IMR-90 (cell line): Measurements from ENCODE around the gene EPB41L2. TPM values are rescaled to one million over a fixed set of nuclear protein-coding genes. Genes with fewer than 3 reads are reported as not detected.

Source experiments
- ATAC-seq: fragments of 200-7000 bp; cut with Tn5 transposase; 2 replicates; pipeline ENCODE4 v1.9.1; 2020; ENCODE audit warnings: low read depth, mild to moderate bottlenecking, moderate library complexity
- BruUV-seq: library from RNA; stranded (reverse); fragments of 400-500 nt; replicated peaks from 2 replicates; lab custom pipeline; 2021; lab: Mats Ljungman, UMichigan
- CTCF ChIA-PET: fragments of 300-600 bp; formaldehyde crosslinking; extraction: SDS; loops from one replicate; lab custom pipeline; 2021; ENCODE audit warnings: antibody characterized with exemption; lab: Yijun Ruan, JAX
- POLR2A ChIA-PET: fragments of 300-600 bp; sonication (Branson Sonifier 250); formaldehyde crosslinking; loops from one replicate; lab custom pipeline; 2022; ENCODE audit warnings: antibody characterized with exemption; ENCODE audit not compliant: unreplicated experiment; lab: Charles Lee
- DNase-seq: peaks from one replicate; pipeline ENCODE4 v3.0.0; 2013
- H2AFZ ChIP-seq: replicated peaks from 2 replicates; pipeline ENCODE3; 2013; ENCODE audit warnings: low read length, mild to moderate bottlenecking; ENCODE audit not compliant: poor library complexity
- H2AK5ac ChIP-seq: 2 replicates; pipeline ENCODE4 v1.6.1; 2013; ENCODE audit warnings: low read depth, low read length, inconsistent platforms
- H2AK9ac ChIP-seq: replicated peaks from 2 replicates; pipeline ENCODE3; 2013; ENCODE audit warnings: mild to moderate bottlenecking, low read depth, low read length, moderate library complexity; ENCODE audit not compliant: poor library complexity
- H2BK120ac ChIP-seq: 2 replicates; pipeline ENCODE4 v1.6.1; 2013; ENCODE audit warnings: low read depth, low read length, inconsistent platforms
- H2BK15ac ChIP-seq: 3 replicates; pipeline ENCODE4 v1.6.1; 2013; ENCODE audit warnings: low read depth, low read length, inconsistent platforms
- H2BK20ac ChIP-seq: 2 replicates; pipeline ENCODE4 v1.6.1; 2013; ENCODE audit warnings: low read depth, mild to moderate bottlenecking, inconsistent platforms, low read length, moderate library complexity
- H2BK5ac ChIP-seq: 2 replicates; pipeline ENCODE4 v1.6.1; 2013; ENCODE audit warnings: mild to moderate bottlenecking, low read depth, low read length, inconsistent platforms; ENCODE audit not compliant: poor library complexity, severe bottlenecking
- H3K14ac ChIP-seq: replicated peaks from 2 replicates; pipeline ENCODE4 v1.6.1; 2013; ENCODE audit warnings: low read depth, low read length, inconsistent platforms
- H3K18ac ChIP-seq: 2 replicates; pipeline ENCODE4 v1.6.1; 2013; ENCODE audit warnings: low read depth, low read length, control low read depth
- H3K23ac ChIP-seq: 2 replicates; pipeline ENCODE4 v1.6.1; 2013; ENCODE audit warnings: low read depth, low read length, inconsistent platforms
- H3K27ac ChIP-seq: 2 replicates; pipeline ENCODE4 v1.5.1; 2013; ENCODE audit warnings: mild to moderate bottlenecking, control low read depth, low read length; ENCODE audit not compliant: insufficient read depth
- H3K27me3 ChIP-seq: 2 replicates; pipeline ENCODE4 v1.6.1; 2013; ENCODE audit warnings: low read length; ENCODE audit not compliant: control insufficient read depth, insufficient read depth
- H3K36me3 ChIP-seq: 2 replicates; pipeline ENCODE4 v1.6.1; 2013; ENCODE audit warnings: low read length, mixed read lengths; ENCODE audit not compliant: control insufficient read depth, insufficient read depth
- H3K4ac ChIP-seq: 2 replicates; pipeline ENCODE4 v1.6.1; 2013; ENCODE audit warnings: low read depth, low read length, inconsistent platforms
- H3K4me1 ChIP-seq: 2 replicates; pipeline ENCODE4 v1.6.1; 2013; ENCODE audit warnings: low read length, mixed read lengths; ENCODE audit not compliant: control insufficient read depth, insufficient read depth
- H3K4me2 ChIP-seq: 2 replicates; pipeline ENCODE4 v1.6.1; 2013; ENCODE audit warnings: low read depth, mild to moderate bottlenecking, control low read depth, low read length, moderate library complexity
- H3K4me3 ChIP-seq: 2 replicates; pipeline ENCODE4 v1.5.1; 2013; ENCODE audit warnings: low read depth, mild to moderate bottlenecking, control low read depth, low read length, moderate library complexity; ENCODE audit not compliant: insufficient read depth
- H3K56ac ChIP-seq: 2 replicates; pipeline ENCODE4 v1.6.1; 2013; ENCODE audit warnings: low read length, inconsistent platforms; ENCODE audit not compliant: insufficient read depth; ENCODE audit errors: extremely low read depth
- H3K79me1 ChIP-seq, 2 experiments: 2 replicates each; pipeline ENCODE4 v1.6.1; 2013; ENCODE audit warnings: low read length in 2 of 2, inconsistent platforms in 1 of 2, low read depth in 1 of 2
- H3K9ac ChIP-seq: 2 replicates; pipeline ENCODE4 v1.6.1; 2013; ENCODE audit warnings: low read depth, low read length, control low read depth
- H3K9me1 ChIP-seq: 2 replicates; pipeline ENCODE4 v1.6.1; 2013; ENCODE audit warnings: low read length, inconsistent platforms; ENCODE audit not compliant: insufficient read depth
- H3K9me3 ChIP-seq: 2 replicates; pipeline ENCODE4 v1.6.1; 2013; ENCODE audit warnings: low read length; ENCODE audit not compliant: control insufficient read depth, insufficient read depth
- H4K20me1 ChIP-seq: 2 replicates; pipeline ENCODE4 v1.6.1; 2013; ENCODE audit warnings: low read length, inconsistent platforms; ENCODE audit not compliant: insufficient read depth
- H4K5ac ChIP-seq: 2 replicates; pipeline ENCODE4 v1.6.1; 2013; ENCODE audit warnings: mild to moderate bottlenecking, low read depth, low read length, control low read depth
- H4K8ac ChIP-seq, 2 experiments: 2 replicates each; pipeline ENCODE4 v1.6.1; 2013; ENCODE audit warnings: low read depth in 2 of 2, low read length in 2 of 2, control low read depth in 1 of 2, inconsistent platforms in 1 of 2
- H4K91ac ChIP-seq: 2 replicates; pipeline ENCODE4 v1.6.1; 2013; ENCODE audit warnings: low read depth, low read length, inconsistent platforms; ENCODE audit not compliant: insufficient read depth
- MAFK ChIP-seq: IDR thresholded peaks from 2 replicates; pipeline ENCODE4 v1.6.1; 2012; ENCODE audit warnings: low read depth, low read length, improper control_type of control experiment
- RAD21 ChIP-seq: IDR thresholded peaks from 2 replicates; pipeline ENCODE4 v1.6.1; 2012; ENCODE audit warnings: low read length, improper control_type of control experiment
- WGBS, 2 experiments: methylation state at CpG; one replicate each; pipeline versions ENCODE4 v1.1.5 to v1.1.7; 2013; ENCODE audit warnings: missing lambda C conversion rate in 2 of 2; ENCODE audit not compliant: insufficient read length in 1 of 2; ENCODE audit errors: extremely low coverage in 2 of 2; 5-methylcytosine and 5-hydroxymethylcytosine counted together
- dilution Hi-C: fragments of 300-500 bp; cut with HindIII; formaldehyde crosslinking; loops from one replicate; pipeline ENCODE4 v1.14.3; 2018; ENCODE audit warnings: low sequenced_read_pairs; ENCODE audit not compliant: unreplicated experiment
- in situ Hi-C: fragments of 300-500 bp; cut with MboI; formaldehyde crosslinking; loops from 3 replicates; pipeline ENCODE4 v1.14.3; 2019; ENCODE audit warnings: low sequenced_read_pairs, inconsistent platforms, mixed read lengths
- intact Hi-C: fragments of 100-400 bp; cut with micrococcal nuclease; formaldehyde crosslinking; loops from 2 replicates; pipeline ENCODE4 v1.10.0; 2022
- polyA plus RNA-seq, 3 experiments: library from polyadenylated mRNA; depleted of rRNA; stranded (reverse); fragments of >200 nt; gene quantifications; 2 replicates each; pipeline ENCODE4 v1.2.3, GENCODE V29; 2012; ENCODE audit warnings: low replicate concordance in 1 of 3
- total RNA-seq: library from RNA; depleted of rRNA; stranded (reverse); fragments of >200 nt; gene quantifications from 2 replicates; pipeline ENCODE4 v1.2.3, GENCODE V29; 2012
- TF ChIP-seq, protein P1 (sequence below): conservative IDR thresholded peaks from 2 replicates; pipeline ENCODE4 v1.5.1; 2012; ENCODE audit warnings: mild to moderate bottlenecking, low read depth, low read length, improper control_type of control experiment

EPB41L2 gene
- total and polyA plus RNA-seq, 2 of the 4 experiments (the other 2 are of a cell fraction), result 85.7 to 99.8 TPM

DNA sequence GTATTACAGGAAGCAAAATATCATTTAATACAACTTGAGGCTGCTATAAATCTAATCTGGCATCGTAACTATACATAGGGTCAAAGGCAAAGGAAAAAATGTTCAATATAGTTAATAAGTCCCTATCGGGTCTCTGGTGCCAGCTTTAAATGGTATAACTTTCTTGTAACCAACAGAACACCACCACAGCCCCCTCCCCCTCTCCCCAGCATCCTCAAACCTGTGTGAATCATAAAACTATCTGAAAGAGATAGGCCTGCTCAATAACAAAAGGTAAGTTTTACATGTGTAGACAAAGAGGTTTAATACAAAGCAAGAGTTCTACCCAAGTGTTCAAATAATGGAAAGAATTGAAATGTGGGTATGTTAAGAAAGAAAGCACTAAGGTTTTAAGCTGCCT, 223.7 kb downstream of the EPB41L2 start:
- H2BK15ac ChIP-seq, result no peak overlapping the region
- intact Hi-C loops, result no loop called here

More for the DNA sequence above, 223.7 kb downstream of the EPB41L2 start:
- H3K36me3 ChIP-seq, result peaks cover 12% of the 10 kb centered on the region; the same call in 1 of the 2 replicates
- H3K4me3 ChIP-seq, result no peak overlapping the region
- peaks cover 4% of the 10 kb centered on the region for H3K4me1 ChIP-seq
- H3K18ac ChIP-seq, result no peak overlapping the region
- POLR2A ChIA-PET, result no interaction called here
- in situ Hi-C loops, result no loop called here
- TF ChIP-seq, protein P1, sequence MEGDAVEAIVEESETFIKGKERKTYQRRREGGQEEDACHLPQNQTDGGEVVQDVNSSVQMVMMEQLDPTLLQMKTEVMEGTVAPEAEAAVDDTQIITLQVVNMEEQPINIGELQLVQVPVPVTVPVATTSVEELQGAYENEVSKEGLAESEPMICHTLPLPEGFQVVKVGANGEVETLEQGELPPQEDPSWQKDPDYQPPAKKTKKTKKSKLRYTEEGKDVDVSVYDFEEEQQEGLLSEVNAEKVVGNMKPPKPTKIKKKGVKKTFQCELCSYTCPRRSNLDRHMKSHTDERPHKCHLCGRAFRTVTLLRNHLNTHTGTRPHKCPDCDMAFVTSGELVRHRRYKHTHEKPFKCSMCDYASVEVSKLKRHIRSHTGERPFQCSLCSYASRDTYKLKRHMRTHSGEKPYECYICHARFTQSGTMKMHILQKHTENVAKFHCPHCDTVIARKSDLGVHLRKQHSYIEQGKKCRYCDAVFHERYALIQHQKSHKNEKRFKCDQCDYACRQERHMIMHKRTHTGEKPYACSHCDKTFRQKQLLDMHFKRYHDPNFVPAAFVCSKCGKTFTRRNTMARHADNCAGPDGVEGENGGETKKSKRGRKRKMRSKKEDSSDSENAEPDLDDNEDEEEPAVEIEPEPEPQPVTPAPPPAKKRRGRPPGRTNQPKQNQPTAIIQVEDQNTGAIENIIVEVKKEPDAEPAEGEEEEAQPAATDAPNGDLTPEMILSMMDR, result no peak
- TF ChIP-seq RAD21 (no peak), MAFK (no peak)
- no peak overlapping the region for H3K4me2 ChIP-seq
- no peak overlapping the region for H2BK20ac ChIP-seq
- no peak overlapping the region for H3K23ac ChIP-seq
- no peak overlapping the region for H4K91ac ChIP-seq
- dilution Hi-C loops, result no loop called here
- H4K20me1 ChIP-seq, result no peaks in the 10 kb centered on the region
- CTCF ChIA-PET, result no interaction called here
- H3K14ac ChIP-seq, result no peak overlapping the region
- BruUV-seq, result no TSS peak
- WGBS, 2 experiments, result no CpG with 5 or more reads among the region's 2 CpGs
- no peaks in the 10 kb centered on the region for H3K9me3 ChIP-seq
- H3K9me1 ChIP-seq, result peaks cover 8% of the 10 kb centered on the region; the same call in 1 of the 2 replicates
- H4K5ac ChIP-seq, result no peak overlapping the region
- no peak overlapping the region for H3K27ac ChIP-seq
- no peak overlapping the region for H2BK5ac ChIP-seq
- H3K9ac ChIP-seq, result no peak overlapping the region
- H3K4ac ChIP-seq, result no peak overlapping the region
- no peak overlapping the region for H2AK9ac ChIP-seq
- no peak overlapping the region for H3K56ac ChIP-seq
- no peak overlapping the region for H2AFZ ChIP-seq
- H3K79me1 ChIP-seq, result no peaks in the 10 kb centered on the region
- H3K27me3 ChIP-seq, result no peaks in the 10 kb centered on the region
- H2AK5ac ChIP-seq, result no peak overlapping the region
- H4K8ac ChIP-seq, result no peak overlapping the region
- no peak overlapping the region for H2BK120ac ChIP-seq
- DNase-seq (no peak), ATAC-seq (no peak)
